ENCODE results near the gene FOXP4.

The FOXP4 gene

DNA sequence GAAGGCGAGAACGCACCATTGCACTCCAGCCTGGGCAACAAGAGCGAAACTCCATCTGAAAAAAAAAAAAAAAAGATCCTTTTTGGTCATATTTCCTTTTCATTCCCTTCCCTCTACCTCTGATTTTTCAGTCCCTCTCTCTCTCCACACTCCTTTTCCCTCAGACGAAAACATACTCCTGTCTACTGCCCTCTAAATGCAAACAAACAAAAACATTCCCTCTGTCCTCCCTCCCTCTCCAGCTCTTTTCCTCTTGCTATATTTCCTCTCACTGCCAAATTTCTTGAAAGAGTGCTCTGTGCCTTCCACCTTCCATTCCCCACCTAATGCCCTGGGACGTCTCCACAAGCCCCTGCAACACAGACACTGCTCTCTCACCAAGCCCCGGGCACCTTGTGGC lies 77.1 kb downstream of the FOXP4 start:
- H3K9me3 ChIP-seq (ENCODE audit: control insufficient read depth, low read length): no peaks in the 10 kb centered on the region
- no peaks in the 10 kb centered on the region for H3K36me3 ChIP-seq (ENCODE audit: control insufficient read depth, insufficient read depth, low read length)
- H3K4me1 ChIP-seq (ENCODE audit: control insufficient read depth, insufficient read depth, low read length): peaks cover 5% of the 10 kb centered on the region
- H3K4me3 ChIP-seq (ENCODE audit: low read length): no peak overlapping the region
- no peaks in the 10 kb centered on the region for H3K27me3 ChIP-seq (ENCODE audit: control insufficient read depth, insufficient read depth, low read length)
- H3K9ac ChIP-seq (ENCODE audit: low read length): no peak overlapping the region

DNA sequence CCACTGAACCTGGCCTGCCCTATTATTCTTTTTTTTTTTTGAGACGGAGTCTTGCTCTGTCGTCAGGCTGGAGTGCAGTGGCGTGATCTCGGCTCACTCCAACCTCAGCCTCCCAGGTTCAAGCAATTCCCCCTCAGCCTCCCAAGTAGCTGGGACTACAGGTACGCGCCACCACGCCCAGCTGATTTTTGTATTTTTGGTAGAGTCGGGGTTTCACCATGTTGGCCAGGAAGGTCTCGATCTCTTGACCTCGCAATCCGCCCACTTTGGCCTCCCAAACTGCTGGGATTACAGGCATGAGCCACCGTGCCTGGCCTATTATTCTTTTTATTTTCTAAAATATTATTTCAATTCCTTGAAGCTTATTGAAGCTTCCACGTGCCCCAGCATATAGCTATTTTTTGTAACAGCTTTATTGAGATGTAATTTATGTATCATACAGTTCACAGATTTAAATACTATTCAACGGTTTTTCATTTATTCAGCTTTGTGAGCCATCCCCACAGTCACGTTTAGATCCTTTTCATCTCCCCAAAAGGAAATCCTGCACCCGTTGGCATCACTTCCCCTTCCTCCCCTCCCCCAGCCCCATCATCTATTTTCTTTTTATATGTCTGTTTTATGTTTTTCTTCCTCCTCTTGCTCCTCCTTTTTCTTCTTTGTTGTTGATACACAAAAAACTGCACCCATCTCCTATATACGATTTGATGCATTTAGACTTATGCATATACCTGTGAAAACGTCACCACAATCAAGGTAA lies 78.6 kb downstream of the FOXP4 start:
- Histone ChIP-seq H3K9me3 (ENCODE audit: control insufficient read depth, low read length) (no peaks in the 10 kb centered on the region), H3K36me3 (ENCODE audit: control insufficient read depth, insufficient read depth, low read length) (no peaks in the 10 kb centered on the region), H3K4me3 (ENCODE audit: low read length) (no peak overlapping the region), H3K9ac (ENCODE audit: low read length) (no peak overlapping the region), H3K4me1 (ENCODE audit: control insufficient read depth, insufficient read depth, low read length) (peaks cover 5% of the 10 kb centered on the region), H3K27me3 (ENCODE audit: control insufficient read depth, insufficient read depth, low read length) (peaks cover 5% of the 10 kb centered on the region)

DNA sequence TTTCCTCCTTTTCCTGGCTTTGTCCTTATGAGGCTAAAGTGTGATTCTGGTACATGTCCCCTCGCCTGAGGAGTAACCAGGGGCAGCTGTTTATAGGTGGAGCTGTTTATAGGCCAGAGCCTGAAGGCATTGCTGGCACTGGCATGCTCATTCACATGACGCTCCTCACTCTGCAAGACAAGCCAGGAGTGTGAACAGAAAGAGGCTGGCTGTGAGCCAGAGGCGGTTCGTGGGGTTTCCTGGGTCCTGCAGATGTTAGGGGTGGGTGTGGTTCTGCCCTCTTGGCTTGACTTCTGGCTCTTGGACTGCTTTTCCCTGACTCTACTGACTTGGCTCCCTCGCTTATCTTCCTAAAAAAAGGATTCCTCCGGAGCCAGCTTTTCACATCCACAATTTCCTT lies 79.3 kb downstream of the FOXP4 start:
- no peak overlapping the region for H3K4me3 ChIP-seq (ENCODE audit: low read length)
- H3K4me1 ChIP-seq (ENCODE audit: control insufficient read depth, insufficient read depth, low read length): peaks cover 5% of the 10 kb centered on the region
- H3K36me3 ChIP-seq (ENCODE audit: control insufficient read depth, insufficient read depth, low read length): no peaks in the 10 kb centered on the region
- no peaks in the 10 kb centered on the region for H3K9me3 ChIP-seq (ENCODE audit: control insufficient read depth, low read length)
- H3K9ac ChIP-seq (ENCODE audit: low read length): no peak overlapping the region
- peaks cover 5% of the 10 kb centered on the region for H3K27me3 ChIP-seq (ENCODE audit: control insufficient read depth, insufficient read depth, low read length)

DNA sequence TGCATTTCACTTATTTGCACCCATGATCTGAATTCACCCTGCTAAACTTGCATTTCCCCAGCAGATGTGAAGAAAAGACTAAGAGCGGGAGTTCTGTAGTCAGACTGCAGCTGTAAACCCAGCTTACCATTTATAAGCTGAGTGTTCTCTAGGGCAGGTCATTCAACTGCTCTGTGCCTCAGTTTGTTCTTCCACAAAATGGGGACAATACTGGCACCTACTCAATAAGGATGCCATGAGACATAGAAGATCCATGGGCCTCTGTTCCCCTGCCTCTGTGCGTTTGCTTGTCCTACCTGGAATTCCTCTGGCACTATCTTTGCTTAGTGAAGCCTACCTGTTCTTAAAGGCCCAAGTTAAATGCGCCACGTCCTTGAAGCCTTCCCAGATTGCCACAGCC lies 79.8 kb downstream of the FOXP4 start:
- H3K9me3 ChIP-seq (ENCODE audit: control insufficient read depth, low read length): no peaks in the 10 kb centered on the region
- H3K4me1 ChIP-seq (ENCODE audit: control insufficient read depth, insufficient read depth, low read length): peaks cover 5% of the 10 kb centered on the region
- no peaks in the 10 kb centered on the region for H3K36me3 ChIP-seq (ENCODE audit: control insufficient read depth, insufficient read depth, low read length)
- H3K27me3 ChIP-seq (ENCODE audit: control insufficient read depth, insufficient read depth, low read length): peaks cover 5% of the 10 kb centered on the region
- no peak overlapping the region for H3K4me3 ChIP-seq (ENCODE audit: low read length)
- no peak overlapping the region for H3K9ac ChIP-seq (ENCODE audit: low read length)

DNA sequence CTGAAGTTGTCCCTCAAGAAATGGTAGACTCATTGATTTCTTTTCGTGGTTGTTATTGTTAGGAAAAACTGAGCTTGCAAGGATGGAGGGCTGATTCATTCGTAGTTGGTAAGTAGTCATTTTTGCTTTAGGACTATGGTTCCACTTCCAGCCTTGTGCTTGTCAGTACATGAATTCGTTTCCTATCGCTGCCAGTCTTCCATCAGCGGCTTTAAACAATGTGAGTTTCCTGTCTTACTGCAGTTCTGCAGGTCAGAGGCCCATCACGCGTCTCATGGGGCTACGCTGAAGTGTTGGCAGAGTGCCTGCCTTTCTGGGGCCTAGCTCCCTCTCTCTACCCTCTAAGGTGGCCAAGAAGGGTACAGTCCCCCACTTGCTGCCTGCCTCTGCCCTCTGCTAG lies 80.7 kb downstream of the FOXP4 start:
- H3K36me3 ChIP-seq (ENCODE audit: control insufficient read depth, insufficient read depth, low read length): no peaks in the 10 kb centered on the region
- H3K4me1 ChIP-seq (ENCODE audit: control insufficient read depth, insufficient read depth, low read length): peaks cover 5% of the 10 kb centered on the region
- no peak overlapping the region for H3K4me3 ChIP-seq (ENCODE audit: low read length)
- H3K27me3 ChIP-seq (ENCODE audit: control insufficient read depth, insufficient read depth, low read length): peaks cover 5% of the 10 kb centered on the region
- no peak overlapping the region for H3K9ac ChIP-seq (ENCODE audit: low read length)
- H3K9me3 ChIP-seq (ENCODE audit: control insufficient read depth, low read length): no peaks in the 10 kb centered on the region

DNA sequence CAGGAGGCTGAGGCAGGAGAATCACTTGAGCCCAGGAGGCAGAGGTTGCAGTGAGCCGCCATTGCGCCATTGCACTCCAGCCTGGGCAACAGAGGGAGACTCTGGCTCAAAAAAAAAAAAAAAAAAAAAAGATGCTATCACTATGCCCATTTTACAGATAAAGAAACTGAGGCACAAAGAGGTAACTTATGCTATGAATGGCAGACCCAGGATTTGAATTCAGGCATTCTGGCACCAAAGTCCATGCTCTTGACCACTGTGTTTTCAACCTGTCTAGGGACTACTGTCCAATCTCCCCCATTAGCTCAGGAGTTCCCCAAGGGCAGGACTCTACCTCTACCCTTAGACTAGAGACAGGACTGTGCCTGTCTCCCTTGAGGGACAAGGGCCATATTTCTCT lies 82.9 kb downstream of the FOXP4 start:
- Histone ChIP-seq H3K27me3 (ENCODE audit: control insufficient read depth, insufficient read depth, low read length) (peaks cover 5% of the 10 kb centered on the region), H3K9me3 (ENCODE audit: control insufficient read depth, low read length) (no peaks in the 10 kb centered on the region), H3K4me1 (ENCODE audit: control insufficient read depth, insufficient read depth, low read length) (no peaks in the 10 kb centered on the region), H3K36me3 (ENCODE audit: control insufficient read depth, insufficient read depth, low read length) (no peaks in the 10 kb centered on the region), H3K4me3 (ENCODE audit: low read length) (no peak overlapping the region), H3K9ac (ENCODE audit: low read length) (no peak overlapping the region)

DNA sequence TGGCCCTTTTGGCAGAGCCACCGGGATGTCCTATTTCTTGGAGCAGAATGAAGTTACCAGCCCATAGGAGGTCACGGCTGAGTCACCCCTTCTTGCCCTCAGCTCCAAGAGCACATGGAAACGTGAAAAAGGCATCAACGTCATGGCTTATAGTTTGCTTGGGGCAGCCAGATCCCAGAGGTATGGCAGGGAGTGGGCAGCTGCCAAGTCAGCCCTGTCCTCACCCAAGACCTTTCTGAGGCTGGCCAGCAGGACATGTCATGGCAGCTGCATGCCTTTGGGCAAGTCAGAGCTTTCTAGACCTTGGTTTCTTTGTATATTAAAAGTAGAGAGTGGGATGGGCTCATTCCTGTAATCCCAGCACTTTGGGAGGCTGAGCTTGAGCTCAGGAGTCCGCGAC lies 83.9 kb downstream of the FOXP4 start:
- Histone ChIP-seq H3K36me3 (ENCODE audit: control insufficient read depth, insufficient read depth, low read length) (no peaks in the 10 kb centered on the region), H3K4me3 (ENCODE audit: low read length) (no peak overlapping the region), H3K27me3 (ENCODE audit: control insufficient read depth, insufficient read depth, low read length) (peaks cover 5% of the 10 kb centered on the region), H3K9ac (ENCODE audit: low read length) (no peak overlapping the region), H3K4me1 (ENCODE audit: control insufficient read depth, insufficient read depth, low read length) (no peaks in the 10 kb centered on the region), H3K9me3 (ENCODE audit: control insufficient read depth, low read length) (no peaks in the 10 kb centered on the region)

DNA sequence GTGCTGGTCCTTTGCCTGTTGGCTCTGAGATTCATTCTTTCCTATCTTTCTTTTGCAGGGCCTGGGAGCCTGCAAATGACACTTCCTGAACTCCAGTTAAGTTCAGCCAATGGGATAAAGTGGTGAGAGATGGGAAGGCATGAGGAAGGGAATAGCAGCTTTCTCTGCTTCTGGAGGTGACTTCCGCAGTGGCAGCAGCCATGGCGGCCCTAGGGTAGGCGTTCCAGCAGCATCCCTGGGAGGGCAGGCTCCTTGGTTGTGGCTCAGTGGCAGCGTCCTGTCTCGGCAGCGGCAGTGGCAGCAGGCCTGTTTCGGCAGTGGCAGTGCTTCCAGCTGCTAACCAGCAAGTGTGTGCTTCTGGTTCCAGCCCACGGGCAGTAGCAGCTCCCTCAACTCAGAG lies 84.8 kb downstream of the FOXP4 start:
- no peaks in the 10 kb centered on the region for H3K4me1 ChIP-seq (ENCODE audit: control insufficient read depth, insufficient read depth, low read length)
- no peaks in the 10 kb centered on the region for H3K36me3 ChIP-seq (ENCODE audit: control insufficient read depth, insufficient read depth, low read length)
- H3K9me3 ChIP-seq (ENCODE audit: control insufficient read depth, low read length): no peaks in the 10 kb centered on the region
- peaks cover 5% of the 10 kb centered on the region for H3K27me3 ChIP-seq (ENCODE audit: control insufficient read depth, insufficient read depth, low read length)
- no peak overlapping the region for H3K4me3 ChIP-seq (ENCODE audit: low read length)
- H3K9ac ChIP-seq (ENCODE audit: low read length): no peak overlapping the region

DNA sequence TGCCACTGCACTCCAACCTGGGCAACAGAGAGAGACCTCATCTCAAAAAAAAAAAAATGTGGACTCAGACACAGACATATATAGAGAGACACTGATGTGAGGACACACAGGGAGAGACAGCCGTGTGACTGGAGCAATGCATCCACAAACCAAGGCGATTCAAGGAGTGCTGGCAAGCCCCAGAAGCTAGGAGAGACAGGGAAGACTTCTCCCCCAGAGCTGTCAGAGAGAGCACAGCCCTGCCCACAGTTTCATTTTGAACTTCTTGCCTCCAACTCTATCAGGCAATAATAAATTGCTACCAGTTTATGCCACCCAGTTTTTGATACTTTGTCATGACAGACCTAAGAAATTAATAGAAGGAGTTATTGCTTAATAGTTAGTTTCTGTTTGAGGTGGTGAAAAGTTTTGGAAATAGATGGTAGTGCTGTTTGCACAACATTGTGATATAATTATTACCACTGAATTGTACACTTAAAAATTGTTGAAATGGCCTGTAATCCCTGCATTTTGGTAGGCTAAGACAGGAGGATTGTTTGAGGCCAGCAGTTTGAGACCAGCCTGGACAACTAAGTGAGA lies 87.0 kb downstream of the FOXP4 start:
- H3K9ac ChIP-seq (ENCODE audit: low read length): no peak overlapping the region

DNA sequence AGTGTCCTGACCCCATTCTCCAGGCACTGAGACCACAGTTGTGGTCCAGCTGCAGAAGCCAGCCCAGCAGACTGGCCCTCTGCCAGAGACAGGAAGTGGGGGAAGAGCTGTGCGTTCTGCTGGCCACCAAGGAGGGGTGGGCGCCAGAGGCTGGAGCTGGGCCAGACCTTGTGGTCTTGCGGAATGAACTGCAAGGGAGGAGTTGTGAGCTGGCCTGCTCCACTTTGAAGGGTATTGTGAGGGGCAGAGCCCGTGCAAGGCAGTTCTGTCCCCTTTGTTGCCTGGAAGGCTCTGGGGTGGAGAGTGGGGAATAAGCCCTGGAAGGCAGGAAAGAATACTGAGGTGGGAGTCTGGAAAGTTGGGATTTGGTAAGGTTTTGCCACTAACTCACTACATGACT lies 88.5 kb downstream of the FOXP4 start:
- Histone ChIP-seq H3K36me3 (ENCODE audit: control insufficient read depth, insufficient read depth, low read length) (no peaks in the 10 kb centered on the region), H3K9me3 (ENCODE audit: control insufficient read depth, low read length) (no peaks in the 10 kb centered on the region), H3K4me1 (ENCODE audit: control insufficient read depth, insufficient read depth, low read length) (peaks cover 17% of the 10 kb centered on the region), H3K9ac (ENCODE audit: low read length) (no peak overlapping the region), H3K27me3 (ENCODE audit: control insufficient read depth, insufficient read depth, low read length) (peaks cover 31% of the 10 kb centered on the region), H3K4me3 (ENCODE audit: low read length) (no peak overlapping the region)

More for the DNA sequence above, 87.0 kb downstream of the FOXP4 start:
- Histone ChIP-seq H3K36me3 (ENCODE audit: control insufficient read depth, insufficient read depth, low read length) (no peaks in the 10 kb centered on the region), H3K4me3 (ENCODE audit: low read length) (no peak overlapping the region), H3K4me1 (ENCODE audit: control insufficient read depth, insufficient read depth, low read length) (peaks cover 17% of the 10 kb centered on the region), H3K9me3 (ENCODE audit: control insufficient read depth, low read length) (no peaks in the 10 kb centered on the region), H3K27me3 (ENCODE audit: control insufficient read depth, insufficient read depth, low read length) (peaks cover 23% of the 10 kb centered on the region)

DNA sequence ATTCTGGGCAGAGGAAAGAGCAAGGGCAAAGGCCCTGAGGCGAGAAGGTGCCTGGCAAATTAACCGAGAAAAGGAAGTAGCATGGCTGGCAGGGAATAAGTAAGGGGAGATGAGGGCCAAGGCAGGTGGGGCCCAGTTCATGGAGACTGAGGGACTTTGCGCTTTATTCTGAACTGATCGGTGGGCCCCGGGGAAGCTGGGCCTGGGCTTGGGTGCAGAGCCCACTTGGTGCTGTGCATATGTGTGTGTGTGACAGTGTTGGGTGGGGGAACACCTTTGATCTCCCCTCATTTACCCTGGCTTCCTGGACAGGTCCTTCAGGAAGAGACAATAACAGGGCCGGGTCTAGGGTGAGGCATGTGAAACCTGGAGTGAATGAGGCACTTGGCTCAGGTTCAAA lies 89.2 kb downstream of the FOXP4 start:
- no peaks in the 10 kb centered on the region for H3K36me3 ChIP-seq (ENCODE audit: control insufficient read depth, insufficient read depth, low read length)

DNA sequence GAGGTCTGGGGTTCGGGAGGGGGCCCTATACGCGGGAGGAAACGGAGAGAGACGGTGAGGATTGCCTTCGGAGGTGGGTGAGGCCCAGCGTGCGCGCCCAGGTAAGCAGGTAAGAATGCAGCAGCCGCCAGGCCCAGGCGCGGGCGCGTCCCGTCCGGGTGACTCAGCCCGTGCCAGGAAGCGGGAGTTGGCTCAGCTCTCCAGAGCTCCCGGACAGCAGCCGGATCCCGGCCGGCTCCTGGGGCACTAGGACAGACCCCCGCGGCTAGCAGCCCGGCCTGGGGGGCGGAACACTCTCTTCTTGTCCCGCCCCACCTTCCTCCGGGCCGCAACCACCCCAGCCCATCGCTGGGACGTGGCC lies 90.6 kb downstream of the FOXP4 start:
- peaks cover 31% of the 10 kb centered on the region for H3K27me3 ChIP-seq (ENCODE audit: control insufficient read depth, insufficient read depth, low read length)
- H3K4me3 ChIP-seq (ENCODE audit: low read length): peak overlapping the region; percentile 36
- H3K4me1 ChIP-seq (ENCODE audit: control insufficient read depth, insufficient read depth, low read length): peaks cover 17% of the 10 kb centered on the region
- no peaks in the 10 kb centered on the region for H3K36me3 ChIP-seq (ENCODE audit: control insufficient read depth, insufficient read depth, low read length)
- H3K9ac ChIP-seq (ENCODE audit: low read length): peak overlapping the region; percentile 70
- no peaks in the 10 kb centered on the region for H3K9me3 ChIP-seq (ENCODE audit: control insufficient read depth, low read length)

More for the DNA sequence above, 89.2 kb downstream of the FOXP4 start:
- Histone ChIP-seq H3K4me1 (ENCODE audit: control insufficient read depth, insufficient read depth, low read length) (peaks cover 17% of the 10 kb centered on the region), H3K9ac (ENCODE audit: low read length) (no peak overlapping the region), H3K27me3 (ENCODE audit: control insufficient read depth, insufficient read depth, low read length) (peaks cover 31% of the 10 kb centered on the region), H3K9me3 (ENCODE audit: control insufficient read depth, low read length) (no peaks in the 10 kb centered on the region), H3K4me3 (ENCODE audit: low read length) (no peak overlapping the region)
